HEK293 (cell line): ENCODE results near the gene DSG2.

Source experiments
- CTCF ChIA-PET: fragments of 350-600 bp; formaldehyde crosslinking; extraction: SDS; loops from one replicate; lab custom pipeline; 2021; ENCODE audit warnings: antibody characterized with exemption; lab: Yijun Ruan, JAX
- POLR2A ChIA-PET: fragments of 300-600 bp; formaldehyde crosslinking; extraction: SDS; loops from one replicate; lab custom pipeline; 2020; ENCODE audit warnings: antibody characterized with exemption, inconsistent platforms; lab: Yijun Ruan, JAX
- H3K27ac ChIP-seq: fragments of 200-500 bp; sonication (Bioruptor generic); 2 replicates; pipeline ENCODE4 v1.5.1; 2014; ENCODE audit warnings: low read depth, low read length, control low read depth, inconsistent platforms; ENCODE audit errors: extremely low read depth
- H3K36me3 ChIP-seq, 2 experiments: fragments of 200-500 bp in 1 of 2; sonication (Bioruptor generic) in 1 of 2; 1 replicate in 1 of 2; 2 replicates in 1 of 2; pipeline ENCODE4 v1.5.1; 2014 to 2017; ENCODE audit warnings: inconsistent platforms in 2 of 2, low read length in 2 of 2; ENCODE audit not compliant: control insufficient read depth in 2 of 2, insufficient read depth in 1 of 2
- H3K4me1 ChIP-seq: fragments of 200-500 bp; sonication (Bioruptor generic); 2 replicates; pipeline ENCODE4 v1.5.1; 2014; ENCODE audit warnings: mild to moderate bottlenecking, low read length, inconsistent platforms; ENCODE audit not compliant: control insufficient read depth, insufficient read depth
- H3K4me3 ChIP-seq: 2 replicates; pipeline ENCODE4 v1.5.1; 2011; ENCODE audit warnings: low read depth, mild to moderate bottlenecking, control low read depth, low read length, moderate library complexity
- H3K9me3 ChIP-seq: fragments of 200-500 bp; sonication (Bioruptor generic); 2 replicates; pipeline ENCODE4 v1.5.1; 2014; ENCODE audit warnings: low read depth, low read length, inconsistent platforms; ENCODE audit not compliant: control insufficient read depth, insufficient read depth
- BCL6B ChIP-seq: fragments of 450-650 bp; formaldehyde crosslinking; IDR thresholded peaks from 2 replicates; pipeline ENCODE4 v1.5.1; 2017; ENCODE audit warnings: missing biosample characterization, missing genetic modification characterization
- PRDM10 ChIP-seq: fragments of 450-650 bp; formaldehyde crosslinking; IDR thresholded peaks from 2 replicates; pipeline ENCODE4 v1.5.1; 2016; ENCODE audit warnings: missing biosample characterization, missing genetic modification characterization
- PRDM4 ChIP-seq: fragments of 450-650 bp; formaldehyde crosslinking; IDR thresholded peaks from 2 replicates; pipeline ENCODE4 v1.5.1; 2017; ENCODE audit warnings: missing biosample characterization, missing genetic modification characterization
- SP2 ChIP-seq: fragments of 450-650 bp; formaldehyde crosslinking; IDR thresholded peaks from 2 replicates; pipeline ENCODE4 v1.5.1; 2016; ENCODE audit warnings: missing biosample characterization, missing genetic modification characterization
- SP7 ChIP-seq: fragments of 450-650 bp; formaldehyde crosslinking; IDR thresholded peaks from 2 replicates; pipeline ENCODE4 v1.5.1; 2016; ENCODE audit warnings: missing biosample characterization, missing genetic modification characterization
- TCF7L2 ChIP-seq: IDR thresholded peaks from 2 replicates; pipeline ENCODE4 v1.6.1; 2011; ENCODE audit warnings: low read depth, mild to moderate bottlenecking, inconsistent platforms, low read length, moderate library complexity, borderline replicate concordance
- TRIM28 ChIP-seq: IDR thresholded peaks from 2 replicates; pipeline ENCODE4 v1.6.1; 2011; ENCODE audit warnings: low read length, control low read depth, borderline replicate concordance
- ZBTB20 ChIP-seq: fragments of 450-650 bp; formaldehyde crosslinking; IDR thresholded peaks from 2 replicates; pipeline ENCODE4 v1.5.1; 2016; ENCODE audit warnings: missing biosample characterization, missing genetic modification characterization
- ZIC2 ChIP-seq: fragments of 450-650 bp; formaldehyde crosslinking; IDR thresholded peaks from 2 replicates; pipeline ENCODE4 v1.5.1; 2016; ENCODE audit warnings: missing biosample characterization, missing genetic modification characterization
- ZNF112 ChIP-seq: fragments of 450-650 bp; formaldehyde crosslinking; IDR thresholded peaks from 2 replicates; pipeline ENCODE4 v1.5.0; 2017; ENCODE audit warnings: missing biosample characterization, missing genetic modification characterization
- ZNF266 ChIP-seq: fragments of 450-650 bp; formaldehyde crosslinking; IDR thresholded peaks from 2 replicates; pipeline ENCODE4 v1.5.1; 2016; ENCODE audit warnings: missing biosample characterization, missing genetic modification characterization, low read depth
- ZNF366 ChIP-seq: fragments of 450-650 bp; formaldehyde crosslinking; conservative IDR thresholded peaks from 2 replicates; pipeline ENCODE4 v1.5.1; 2016; ENCODE audit warnings: missing biosample characterization, missing genetic modification characterization
- ZNF530 ChIP-seq: fragments of 450-650 bp; formaldehyde crosslinking; IDR thresholded peaks from 2 replicates; pipeline ENCODE4 v1.5.1; 2016; ENCODE audit warnings: low read depth, missing biosample characterization, missing genetic modification characterization
- ZNF549 ChIP-seq: fragments of 450-650 bp; IDR thresholded peaks from 2 replicates; pipeline ENCODE4 v1.5.1; 2018; ENCODE audit warnings: missing biosample characterization, missing genetic modification characterization, mild to moderate bottlenecking, inconsistent platforms, moderate library complexity
- ZNF558 ChIP-seq: fragments of 450-650 bp; formaldehyde crosslinking; IDR thresholded peaks from 2 replicates; pipeline ENCODE4 v1.5.1; 2016; ENCODE audit warnings: missing biosample characterization, missing genetic modification characterization
- ZNF580 ChIP-seq: fragments of 450-650 bp; formaldehyde crosslinking; IDR thresholded peaks from 2 replicates; pipeline ENCODE4 v1.5.1; 2016; ENCODE audit warnings: missing biosample characterization, missing genetic modification characterization
- ZNF639 ChIP-seq: fragments of 450-650 bp; formaldehyde crosslinking; IDR thresholded peaks from 2 replicates; pipeline ENCODE4 v1.5.1; 2016; ENCODE audit warnings: missing biosample characterization, missing genetic modification characterization
- ZNF670 ChIP-seq: fragments of 450-650 bp; formaldehyde crosslinking; IDR thresholded peaks from 2 replicates; pipeline ENCODE4 v1.5.1; 2016; ENCODE audit warnings: missing biosample characterization, missing genetic modification characterization, low read depth
- ZSCAN18 ChIP-seq: fragments of 450-650 bp; formaldehyde crosslinking; IDR thresholded peaks from 2 replicates; pipeline ENCODE4 v1.5.1; 2016; ENCODE audit warnings: missing biosample characterization, missing genetic modification characterization

Gene DSG2

GRCh38 chr18:31579375-31579774 lies 81.4 kb downstream of the DSG2 start (continued):
- TF ChIP-seq PRDM4 (tag by site-specific recombination): no peak
- no peak for TF ChIP-seq ZNF266 (tag by site-specific recombination)

- H3K27ac ChIP-seq: no peak overlapping the region
- ChIA-PET POLR2A (no interaction called here), CTCF (no interaction called here)
- no peaks in the 10 kb centered on the region for H3K9me3 ChIP-seq
- H3K4me1 ChIP-seq: no peaks in the 10 kb centered on the region
- H3K36me3 ChIP-seq: no peaks in the 10 kb centered on the region
- no peak for TF ChIP-seq ZNF112 (tag by site-specific recombination)
- no peak for TF ChIP-seq PRDM10
- no peak for TF ChIP-seq TRIM28
- no peak for TF ChIP-seq ZNF530
- no peak for TF ChIP-seq ZNF580 (tag by site-specific recombination)
- no peak for TF ChIP-seq SP7 (tag by site-specific recombination)
- TF ChIP-seq TCF7L2: no peak
- no peak for TF ChIP-seq ZNF558 (tag by site-specific recombination)
- no peak for TF ChIP-seq ZNF670 (tag by site-specific recombination)
- H3K4me3 ChIP-seq: no peak overlapping the region
These were observed 83.7 kb downstream of the DSG2 start for GRCh38 chr18:31581498-31582197.

- Histone ChIP-seq H3K27ac (no peak overlapping the region), H3K9me3 (no peaks in the 10 kb centered on the region), H3K36me3 (no peaks in the 10 kb centered on the region), H3K4me3 (no peak overlapping the region), H3K4me1 (no peaks in the 10 kb centered on the region)
- ChIA-PET POLR2A (no interaction called here), CTCF (interaction anchor here (1.1 kb wide), 1 partner anchor 139 kb away, joined by 3 read pairs; no protein-coding TSS in a partner anchor)
- TF ChIP-seq ZNF639 (tag by site-specific recombination): no peak
- TF ChIP-seq ZSCAN18 (tag by site-specific recombination): no peak
- TF ChIP-seq SP2 (tag by site-specific recombination): no peak
- TF ChIP-seq ZIC2: no peak
- no peak for TF ChIP-seq ZBTB20 (tag by site-specific recombination)
- no peak for TF ChIP-seq BCL6B (tag by site-specific recombination)
- no peak for TF ChIP-seq ZNF366 (tag by site-specific recombination)
- no peak for TF ChIP-seq ZNF549 (tag by site-specific recombination)
These were observed 85.3 kb downstream of the DSG2 start for GRCh38 chr18:31583185-31583854.
